ENCODE data around the gene NR2C1. TPM values are rescaled to one million over a fixed set of nuclear protein-coding genes. Genes with fewer than 3 reads are reported as not detected.

NR2C1 gene
- total RNA-seq, 1 donor from 2014 or later: 70.2 TPM

DNA sequence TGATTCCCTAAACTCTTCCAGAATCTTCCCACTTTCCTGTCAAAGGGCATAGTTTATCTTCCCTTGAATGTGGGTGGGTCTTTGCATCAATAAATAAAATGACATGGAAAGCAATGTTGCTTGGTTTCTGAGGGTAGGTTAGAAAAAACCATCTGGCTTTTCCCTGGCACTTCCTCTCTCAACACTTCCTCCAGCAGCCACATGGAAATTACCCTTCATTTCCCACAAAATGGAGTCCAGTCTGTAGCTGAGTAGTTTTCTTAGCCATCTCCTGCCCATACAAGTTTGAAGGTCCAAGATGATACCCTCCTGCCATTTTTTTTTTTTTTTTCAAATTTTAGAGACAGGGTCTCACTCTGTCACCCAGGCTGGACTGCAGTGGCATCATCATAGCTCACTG lies 58.9 kb downstream of the NR2C1 start:
- H3K27ac Mint-ChIP-seq (ENCODE audit: unreplicated experiment): no peak overlapping the region
- H3K36me3 Mint-ChIP-seq (ENCODE audit: low read depth, unreplicated experiment): peaks cover 8% of the 10 kb centered on the region
- peaks cover 2% of the 10 kb centered on the region for H3K27me3 Mint-ChIP-seq (ENCODE audit: unreplicated experiment)
- H3K4me3 Mint-ChIP-seq (ENCODE audit: unreplicated experiment): no peak overlapping the region
- no peaks in the 10 kb centered on the region for H3K4me1 Mint-ChIP-seq (ENCODE audit: unreplicated experiment)
- no peaks in the 10 kb centered on the region for H3K9me3 Mint-ChIP-seq (ENCODE audit: unreplicated experiment)
- TF ChIP-seq, protein P1, sequence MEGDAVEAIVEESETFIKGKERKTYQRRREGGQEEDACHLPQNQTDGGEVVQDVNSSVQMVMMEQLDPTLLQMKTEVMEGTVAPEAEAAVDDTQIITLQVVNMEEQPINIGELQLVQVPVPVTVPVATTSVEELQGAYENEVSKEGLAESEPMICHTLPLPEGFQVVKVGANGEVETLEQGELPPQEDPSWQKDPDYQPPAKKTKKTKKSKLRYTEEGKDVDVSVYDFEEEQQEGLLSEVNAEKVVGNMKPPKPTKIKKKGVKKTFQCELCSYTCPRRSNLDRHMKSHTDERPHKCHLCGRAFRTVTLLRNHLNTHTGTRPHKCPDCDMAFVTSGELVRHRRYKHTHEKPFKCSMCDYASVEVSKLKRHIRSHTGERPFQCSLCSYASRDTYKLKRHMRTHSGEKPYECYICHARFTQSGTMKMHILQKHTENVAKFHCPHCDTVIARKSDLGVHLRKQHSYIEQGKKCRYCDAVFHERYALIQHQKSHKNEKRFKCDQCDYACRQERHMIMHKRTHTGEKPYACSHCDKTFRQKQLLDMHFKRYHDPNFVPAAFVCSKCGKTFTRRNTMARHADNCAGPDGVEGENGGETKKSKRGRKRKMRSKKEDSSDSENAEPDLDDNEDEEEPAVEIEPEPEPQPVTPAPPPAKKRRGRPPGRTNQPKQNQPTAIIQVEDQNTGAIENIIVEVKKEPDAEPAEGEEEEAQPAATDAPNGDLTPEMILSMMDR (IDR thresholded peaks at IDR 0.05; ENCODE audit: unreplicated experiment): no peak
- no peak for DNase-seq (ENCODE audit: low spot score)

DNA sequence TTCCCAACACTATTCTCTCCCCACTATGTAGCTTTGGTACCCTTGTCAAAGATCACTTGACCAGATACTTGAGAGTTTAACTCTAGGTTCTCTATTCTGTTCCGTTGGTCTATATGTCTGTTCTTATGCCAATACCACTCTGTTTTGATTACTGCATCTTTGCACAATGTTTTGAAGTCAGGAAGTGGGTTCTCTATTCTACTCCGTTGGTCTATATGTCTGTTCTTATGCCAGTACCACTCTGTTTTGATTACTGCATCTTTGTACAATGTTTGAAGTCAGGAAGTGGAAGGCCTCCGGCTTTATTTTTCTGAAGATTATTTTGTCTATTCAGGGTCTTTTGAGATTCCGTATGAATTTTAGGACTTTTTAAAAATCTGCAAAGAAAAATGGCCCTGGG lies 67.2 kb downstream of the NR2C1 start:
- Mint-ChIP-seq H3K27me3 (ENCODE audit: unreplicated experiment) (peaks cover 2% of the 10 kb centered on the region), H3K9me3 (ENCODE audit: unreplicated experiment) (no peaks in the 10 kb centered on the region), H3K4me1 (ENCODE audit: unreplicated experiment) (peaks cover 12% of the 10 kb centered on the region), H3K27ac (ENCODE audit: unreplicated experiment) (no peak overlapping the region), H3K36me3 (ENCODE audit: low read depth, unreplicated experiment) (peaks cover 3% of the 10 kb centered on the region), H3K4me3 (ENCODE audit: unreplicated experiment) (no peak overlapping the region)
- DNase-seq (ENCODE audit: low spot score): no peak
- TF ChIP-seq, protein P1 (IDR thresholded peaks at IDR 0.05; ENCODE audit: unreplicated experiment): no peak

DNA sequence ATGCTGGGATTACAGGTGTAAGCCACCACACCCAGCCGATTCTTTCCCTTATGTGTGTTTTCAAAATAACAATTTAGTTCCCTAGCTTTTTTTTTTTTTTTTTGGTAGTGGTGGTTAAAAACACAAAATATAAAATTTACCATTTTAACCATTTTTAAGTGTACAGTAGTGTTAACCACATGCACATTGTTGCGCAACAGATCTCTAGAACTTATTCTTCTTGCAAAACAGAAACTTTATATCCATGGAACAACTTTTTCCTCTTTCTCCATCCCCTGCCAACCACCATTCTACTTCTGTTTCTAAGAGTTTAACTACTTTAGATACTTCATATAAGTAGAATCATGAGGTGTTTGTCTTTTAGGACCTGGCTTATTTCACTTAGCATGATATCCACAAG lies 68.8 kb downstream of the NR2C1 start:
- Mint-ChIP-seq H3K27me3 (ENCODE audit: unreplicated experiment) (peaks cover 2% of the 10 kb centered on the region), H3K36me3 (ENCODE audit: low read depth, unreplicated experiment) (peaks cover 3% of the 10 kb centered on the region), H3K9me3 (ENCODE audit: unreplicated experiment) (no peaks in the 10 kb centered on the region), H3K4me1 (ENCODE audit: unreplicated experiment) (peaks cover 14% of the 10 kb centered on the region), H3K27ac (ENCODE audit: unreplicated experiment) (no peak overlapping the region), H3K4me3 (ENCODE audit: unreplicated experiment) (peak overlapping the region; percentile 40)
- TF ChIP-seq, protein P1 (IDR thresholded peaks at IDR 0.05; ENCODE audit: unreplicated experiment): no peak
- no peak for DNase-seq (ENCODE audit: low spot score)

DNA sequence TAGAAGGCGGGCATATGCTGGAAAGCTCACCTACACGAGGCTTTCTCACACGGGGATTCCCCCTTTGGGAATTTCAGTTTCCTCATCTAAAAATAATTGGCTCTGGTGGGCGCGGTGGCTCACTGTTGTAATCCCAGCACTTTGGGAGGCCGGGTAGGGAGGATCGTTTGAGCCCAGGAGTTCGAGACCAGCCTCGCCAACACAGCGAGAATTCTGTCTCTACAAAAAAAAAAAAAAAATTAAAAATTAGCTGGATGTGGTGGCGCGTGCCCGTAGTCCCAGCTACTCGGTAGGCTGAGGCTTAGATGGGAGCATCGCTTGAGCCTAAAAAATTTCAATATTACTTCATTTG lies 69.5 kb downstream of the NR2C1 start:
- Mint-ChIP-seq H3K27me3 (ENCODE audit: unreplicated experiment) (peaks cover 2% of the 10 kb centered on the region), H3K9me3 (ENCODE audit: unreplicated experiment) (no peaks in the 10 kb centered on the region), H3K36me3 (ENCODE audit: low read depth, unreplicated experiment) (peaks cover 3% of the 10 kb centered on the region), H3K4me1 (ENCODE audit: unreplicated experiment) (peaks cover 18% of the 10 kb centered on the region), H3K4me3 (ENCODE audit: unreplicated experiment) (peak overlapping the region; percentile 96), H3K27ac (ENCODE audit: unreplicated experiment) (peak overlapping the region; percentile 72)
- no peak for DNase-seq (ENCODE audit: low spot score)
- TF ChIP-seq, protein P1 (IDR thresholded peaks at IDR 0.05; ENCODE audit: unreplicated experiment): no peak

DNA sequence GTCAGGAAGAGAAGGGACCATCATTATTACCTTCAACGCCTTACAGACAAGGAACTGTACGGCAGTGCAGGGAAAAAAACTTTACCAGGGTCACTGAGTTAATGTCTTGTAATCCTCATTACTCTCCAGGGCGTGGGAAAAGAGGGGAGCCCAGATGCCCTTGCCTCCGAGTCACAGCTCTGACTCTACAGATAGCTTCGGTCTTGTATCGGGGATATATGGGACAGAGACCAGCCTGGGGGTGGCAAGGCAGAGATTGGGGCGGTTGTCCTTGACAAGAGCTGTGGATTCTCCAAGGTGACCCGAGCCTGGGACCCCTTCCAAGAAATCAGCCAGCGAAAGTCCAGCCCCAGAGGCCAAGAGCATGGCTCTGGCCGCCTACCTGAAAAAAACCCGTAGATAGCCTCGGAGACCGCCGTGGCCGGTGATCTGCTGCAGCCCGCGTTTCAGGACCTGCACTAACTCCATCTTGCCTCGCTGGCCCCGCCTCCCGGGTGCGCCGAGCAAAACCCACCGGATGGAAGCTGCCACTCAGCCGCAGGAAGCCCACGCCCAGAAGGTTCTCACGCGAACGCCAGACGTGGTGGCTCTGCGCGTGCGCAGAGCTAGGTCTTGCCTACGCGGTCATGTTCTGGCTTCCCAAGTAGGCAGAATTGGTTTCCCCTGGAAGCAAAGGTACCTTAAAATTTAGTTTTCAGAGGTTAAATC lies 70.1 kb downstream of the NR2C1 start, which contains the start of gene NDUFA12:
Gene NDUFA12, minus strand, starts transcription at position 485 of the 708 bp plus-strand sequence. Its CDS starts 17 bp downstream, at position 468.
- peak; percentile 95 for DNase-seq (ENCODE audit: low spot score)
- H3K27me3 Mint-ChIP-seq (ENCODE audit: unreplicated experiment): peaks cover 2% of the 10 kb centered on the region
- TF ChIP-seq, protein P1 (IDR thresholded peaks at IDR 0.05; ENCODE audit: unreplicated experiment): no peak
- peaks cover 19% of the 10 kb centered on the region for H3K4me1 Mint-ChIP-seq (ENCODE audit: unreplicated experiment)
- peaks cover 3% of the 10 kb centered on the region for H3K36me3 Mint-ChIP-seq (ENCODE audit: low read depth, unreplicated experiment)
- H3K27ac Mint-ChIP-seq (ENCODE audit: unreplicated experiment): peak within 1 kb of the TSS; percentile 72
- peak within 1 kb of the TSS; percentile 96 for H3K4me3 Mint-ChIP-seq (ENCODE audit: unreplicated experiment)
- no peaks in the 10 kb centered on the region for H3K9me3 Mint-ChIP-seq (ENCODE audit: unreplicated experiment)

Measured in endothelial cell (in vitro differentiated cells).